GM18505 (cell line): ENCODE results near the gene ARHGDIA.

Experiments used
- ATAC-seq: cut with Tn5 transposase; IDR thresholded peaks from one replicate; pipeline ENCODE4 v1.9.1; 2021; ENCODE audit not compliant: unreplicated experiment
- POLR2A ChIP-seq: IDR thresholded peaks from 4 replicates; pipeline ENCODE4 v1.6.1; 2011; ENCODE audit warnings: borderline replicate concordance; ENCODE audit not compliant: insufficient read depth, insufficient read length; ENCODE audit errors: extremely low read depth

The ARHGDIA gene

GRCh38 chr17:81858967-81859905, 11.9 kb downstream of the ARHGDIA start:
- no peak for ATAC-seq
- TF ChIP-seq POLR2A: no peak

- ATAC-seq: no peak
- no peak for TF ChIP-seq POLR2A
These were observed 12.8 kb downstream of the ARHGDIA start for GRCh38 chr17:81858170-81858966.

DNA sequence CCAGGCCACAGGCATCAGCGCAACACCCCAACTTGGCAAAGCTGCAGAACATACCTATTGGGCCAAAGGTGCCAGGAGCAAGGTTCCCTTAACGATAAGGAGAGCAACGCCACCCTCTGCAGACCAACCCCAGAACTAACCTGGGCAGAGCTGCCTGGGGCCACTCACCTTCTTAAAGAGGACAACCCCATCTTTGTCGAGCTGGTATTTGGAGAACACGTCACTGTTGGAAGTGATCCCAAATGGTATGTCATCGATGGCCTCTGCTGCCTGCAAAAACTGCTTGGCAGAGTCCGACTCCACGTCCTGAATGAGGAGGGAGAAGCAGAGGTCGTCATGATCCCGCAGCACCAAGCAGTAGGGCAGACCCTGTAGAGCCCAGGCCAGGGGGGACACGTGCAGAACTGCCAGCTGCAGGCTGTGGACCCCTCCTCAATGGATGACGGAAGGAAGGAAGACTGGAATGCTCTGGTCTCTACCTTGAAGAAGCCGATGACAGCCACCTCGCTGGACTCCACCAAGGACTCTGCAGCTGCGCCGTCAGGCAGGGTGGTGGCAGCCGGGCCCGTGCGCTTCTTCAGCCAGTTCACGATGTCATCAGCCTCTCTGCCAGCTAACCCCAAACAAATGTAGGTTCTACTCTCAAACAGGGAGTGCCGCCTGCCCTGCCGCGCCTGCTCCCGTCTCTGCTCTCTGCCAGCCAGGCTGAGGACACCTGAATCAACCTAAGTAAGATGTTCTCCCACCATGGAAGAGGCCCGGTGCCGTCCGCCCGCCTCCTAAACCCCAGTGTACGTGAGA, 16.0 kb downstream of the ARHGDIA start:
- no peak for TF ChIP-seq POLR2A
- no peak for ATAC-seq

GRCh38 chr17:81852237-81852636, 18.9 kb downstream of the ARHGDIA start:
- no peak for TF ChIP-seq POLR2A
- no peak for ATAC-seq

DNA sequence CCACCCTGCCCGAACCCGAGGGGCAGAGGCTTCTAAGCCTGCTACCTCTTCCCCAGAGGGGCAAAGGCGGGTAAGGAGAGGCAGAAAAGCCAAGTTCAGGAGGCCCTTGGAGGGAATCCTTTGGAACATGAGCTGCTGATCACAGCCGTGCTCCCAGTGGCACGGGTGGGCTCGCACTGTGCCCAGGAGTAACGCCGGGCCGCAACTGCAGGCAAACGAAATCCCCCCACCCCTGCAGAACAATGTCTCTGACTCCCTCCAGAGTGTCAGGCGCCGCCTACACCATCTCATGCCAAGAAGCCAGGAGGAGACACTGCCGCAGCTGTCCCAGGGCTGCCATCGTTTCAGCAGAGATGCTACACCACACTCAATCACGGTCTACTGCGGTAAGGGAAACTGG, 19.7 kb downstream of the ARHGDIA start:
- no peak for TF ChIP-seq POLR2A
- ATAC-seq: no peak

DNA sequence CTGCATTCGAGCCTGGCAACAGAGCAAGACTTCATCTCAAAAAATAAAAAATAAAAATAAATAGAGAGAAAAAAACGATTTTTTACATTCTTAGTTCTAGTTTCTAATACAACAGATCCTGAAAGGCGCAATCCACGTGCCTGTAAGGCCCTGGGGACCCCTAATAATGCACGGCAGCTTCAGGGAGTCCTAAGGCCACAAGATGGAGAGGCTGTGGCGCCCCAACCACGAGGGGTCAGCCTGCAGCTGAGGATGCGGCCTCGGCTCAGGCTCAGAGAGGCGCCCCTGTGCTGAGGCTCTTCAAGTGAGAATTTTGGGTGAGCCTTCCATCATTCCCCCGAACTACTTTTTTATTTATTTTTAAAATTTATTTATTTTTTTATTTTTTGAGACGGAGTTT, 21.7 kb downstream of the ARHGDIA start:
- ATAC-seq: no peak
- no peak for TF ChIP-seq POLR2A

DNA sequence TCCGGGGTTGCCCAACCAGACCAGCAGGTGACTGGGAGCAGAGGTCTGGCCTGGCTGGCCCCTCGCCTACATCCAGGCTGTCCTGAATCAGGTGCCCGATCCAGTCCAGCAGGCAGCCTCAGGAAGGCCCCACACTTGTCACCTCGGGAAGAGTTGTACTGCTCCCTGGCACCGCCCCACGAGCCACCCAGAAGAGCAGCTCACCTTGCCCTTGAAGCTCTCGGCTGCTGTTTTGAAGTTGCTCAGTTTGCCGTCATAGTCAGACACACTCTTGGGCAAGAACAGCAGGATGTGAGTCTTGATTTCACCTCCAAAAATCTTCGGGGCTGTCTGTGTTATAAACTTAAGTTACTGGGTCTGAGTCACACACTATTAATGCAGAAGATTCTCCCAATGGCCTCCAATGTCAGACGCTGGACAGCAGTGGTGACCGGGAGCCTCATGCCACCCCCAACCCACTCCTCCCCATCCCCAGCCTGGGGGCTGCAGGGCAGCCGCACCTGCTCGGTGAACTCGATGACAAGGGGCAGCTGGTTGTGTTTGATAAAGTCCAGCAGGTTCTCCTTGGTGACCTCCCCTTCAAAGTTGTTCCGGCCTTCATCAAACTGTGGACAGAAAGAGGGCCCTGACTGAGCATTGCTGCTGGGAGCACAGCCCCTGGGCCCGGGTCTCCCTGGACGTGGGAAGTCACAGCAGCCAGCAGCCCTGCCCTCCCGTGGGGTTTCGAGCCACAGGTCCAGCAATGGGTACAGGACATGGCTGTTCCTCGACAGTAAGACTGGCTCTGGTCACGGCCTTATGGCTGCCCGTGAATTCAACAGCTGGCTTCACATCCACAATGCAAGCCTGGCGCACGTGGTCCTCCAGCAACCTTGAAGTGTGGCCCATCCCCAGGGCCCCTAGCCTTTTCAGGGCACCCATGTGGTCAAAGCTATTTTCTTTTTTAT, 24.1 kb downstream of the ARHGDIA start:
- TF ChIP-seq POLR2A: no peak
- no peak for ATAC-seq

GRCh38 chr17:81845881-81846742, 25.0 kb downstream of the ARHGDIA start:
- no peak for ATAC-seq
- no peak for TF ChIP-seq POLR2A

DNA sequence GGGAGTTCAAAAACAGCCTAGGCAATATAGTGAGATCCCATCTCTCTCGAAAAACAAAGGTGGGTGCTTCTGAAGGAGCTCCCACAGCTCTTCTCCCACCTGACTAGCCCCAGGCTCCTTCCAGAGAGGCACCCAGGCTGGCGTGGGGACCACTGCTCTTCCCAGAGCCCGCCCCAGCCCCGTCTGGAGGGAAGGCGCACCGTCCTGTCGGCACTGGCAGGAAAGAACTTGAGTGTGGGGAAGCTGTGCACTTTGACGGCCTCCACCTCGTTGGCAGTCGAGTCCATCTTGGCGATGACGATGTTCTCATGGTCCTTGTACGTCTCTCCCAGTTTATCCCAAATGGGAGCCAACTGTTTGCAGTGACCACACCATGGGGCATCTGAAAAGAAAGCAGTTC, 25.8 kb downstream of the ARHGDIA start:
- ATAC-seq: no peak
- no peak for TF ChIP-seq POLR2A

- no peak for ATAC-seq
These were observed 26.2 kb downstream of the ARHGDIA start for GRCh38 chr17:81844887-81845286.

GRCh38 chr17:81844327-81844851, 26.7 kb downstream of the ARHGDIA start:
- no peak for TF ChIP-seq POLR2A
- ATAC-seq: no peak

More at GRCh38 chr17:81844887-81845286, 26.2 kb downstream of the ARHGDIA start:
- no peak for TF ChIP-seq POLR2A
